Kidney (tissue), 14 donors: Measurements from ENCODE around the gene CDH12. TPM values are rescaled to one million over a fixed set of nuclear protein-coding genes. Genes with fewer than 3 reads are reported as not detected.
A peak's percentile ranks its signal among the peaks of the same experiment; 100 is the strongest.

Experiments used
- DNase-seq, 5 donors: peaks; one replicate each; pipeline ENCODE4 v3.0.0-alpha.2; 2013 to 2020
- FAIRE-seq: peaks from 2 replicates; lab custom pipeline; 2012; peaks lifted over from hg19 to GRCh38; lab: Jason Lieb, UNC
- H3K27ac ChIP-seq, 2 donors: one replicate each; pipeline ENCODE4 v1.7.0; 2013; ENCODE audit warnings: low read depth in 2 of 2, low read length in 2 of 2, inconsistent platforms in 1 of 2
- H3K27me3 ChIP-seq: one replicate; pipeline ENCODE4 v1.7.1; 2013; ENCODE audit warnings: low read length, inconsistent platforms; ENCODE audit not compliant: control insufficient read depth, insufficient read depth
- H3K36me3 ChIP-seq, 3 donors: one replicate each; pipeline versions ENCODE4 v1.7.0 to v1.7.1; 2013; ENCODE audit warnings: low read length in 3 of 3, control low read depth in 1 of 3, inconsistent platforms in 1 of 3; ENCODE audit not compliant: insufficient read depth in 3 of 3, control insufficient read depth in 2 of 3
- H3K4me1 ChIP-seq, 3 donors: one replicate each; pipeline versions ENCODE4 v1.7.0 to v1.7.1; 2013; ENCODE audit warnings: low read length in 3 of 3, inconsistent platforms in 1 of 3, low read depth in 1 of 3; ENCODE audit not compliant: control insufficient read depth in 2 of 3, insufficient read depth in 2 of 3
- H3K4me3 ChIP-seq, 3 donors: one replicate each; pipeline versions ENCODE4 v1.7.0 to v1.8.1; 2013; ENCODE audit warnings: low read length in 3 of 3, control low read depth in 1 of 3, inconsistent platforms in 1 of 3
- H3K9ac ChIP-seq, 3 donors: one replicate each; pipeline versions ENCODE4 v1.7.0 to v1.7.1; 2013; ENCODE audit warnings: low read length in 3 of 3, control low read depth in 1 of 3, inconsistent platforms in 1 of 3
- H3K9me3 ChIP-seq, 3 donors: one replicate each; pipeline versions ENCODE4 v1.7.0 to v1.7.1; 2013; ENCODE audit warnings: low read length in 3 of 3, control low read depth in 1 of 3, inconsistent platforms in 1 of 3; ENCODE audit not compliant: control insufficient read depth in 2 of 3, insufficient read depth in 1 of 3
- CTCF ChIP-seq: IDR thresholded peaks from 3 replicates; pipeline ENCODE4 v1.5.1; 2012; ENCODE audit warnings: mild to moderate bottlenecking, moderate library complexity, borderline replicate concordance; ENCODE audit not compliant: insufficient read depth; ENCODE audit errors: extremely low read depth
- intact Hi-C: fragments of 100-400 bp; cut with DNase I; formaldehyde crosslinking; loops from one replicate; pipeline ENCODE4 v1.11.1; 2022
- polyA plus RNA-seq: library from polyadenylated mRNA; stranded (reverse); fragments of 350-450 nt; fragmentation: Illumina TruSeq; extraction: RNeasy Lipid Tissue Mini Kit (QIAGEN cat#74804); gene quantifications from one replicate; pipeline ENCODE4 v1.2.3, GENCODE V29; 2014; ENCODE audit warnings: low read depth, low replicate concordance; ENCODE audit not compliant: insufficient read depth
- total RNA-seq: library from RNA; stranded (reverse); fragmentation: NEBNext Ultra II Directional; extraction: Animal tissue kit (Norgen Biotek cat#: 25700); gene quantifications from one replicate; pipeline ENCODE4 v1.2.1, GENCODE V29; 2021
- donor health status: control.
- donor health status: control.
- donor health status: control.
- donor health status: control.
- donor health status: control.
- donor health status: DM: yes; HTN: yes; CAD: no.
- donor health status: Normal renal cell carcinoma (clear cell type).

The CDH12 gene
- total and polyA plus RNA-seq, 2 donors from 2014 or later, result 0.17 TPM; not detected in 1

- FAIRE-seq (no peak), DNase-seq (no peak)
- Histone ChIP-seq H3K4me1 (no peaks in the 10 kb centered on the region), H3K36me3 (no peaks in the 10 kb centered on the region), H3K27me3 (no peaks in the 10 kb centered on the region), H3K9ac (no peak overlapping the region), H3K4me3 (no peak overlapping the region), H3K27ac (no peak overlapping the region), H3K9me3 (no peaks in the 10 kb centered on the region)
- intact Hi-C loops, result no loop called here
- no peak for TF ChIP-seq CTCF
Observed at GRCh38 chr5:22431406-22431805, 421.7 kb downstream of the CDH12 start.

GRCh38 chr5:22411554-22412349 lies 441.4 kb downstream of the CDH12 start:
- intact Hi-C loops, result no loop called here
- no peak for FAIRE-seq
- no peaks in the 10 kb centered on the region for H3K4me1 ChIP-seq
- H3K27ac ChIP-seq, result no peak overlapping the region
- no peak overlapping the region for H3K9ac ChIP-seq
- no peak for DNase-seq
- no peaks in the 10 kb centered on the region for H3K27me3 ChIP-seq
- TF ChIP-seq CTCF, result no peak
- no peaks in the 10 kb centered on the region for H3K9me3 ChIP-seq
- H3K36me3 ChIP-seq, result no peaks in the 10 kb centered on the region
- no peak overlapping the region for H3K4me3 ChIP-seq

GRCh38 chr5:22391956-22392355 lies 461.2 kb downstream of the CDH12 start:
- Histone ChIP-seq H3K9ac (no peak overlapping the region), H3K4me1 (no peaks in the 10 kb centered on the region), H3K9me3 (no peaks in the 10 kb centered on the region), H3K36me3 (no peaks in the 10 kb centered on the region), H3K4me3 (no peak overlapping the region), H3K27ac (no peak overlapping the region), H3K27me3 (no peaks in the 10 kb centered on the region)
- FAIRE-seq, result no peak
- intact Hi-C loops, result no loop called here
- no peak for TF ChIP-seq CTCF
- peak in 1 of 5 donors; percentile 1 for DNase-seq
